CD4-positive, alpha-beta T cell treated with Interleukin-12 subunit alpha and Interleukin-12 subunit beta, for 1 hour (primary cell): ENCODE data around the gene TSEN54.

Experiments used
- DNase-seq: peaks from one replicate; pipeline ENCODE4 v3.0.0-alpha.2; 2020

Gene TSEN54

DNA sequence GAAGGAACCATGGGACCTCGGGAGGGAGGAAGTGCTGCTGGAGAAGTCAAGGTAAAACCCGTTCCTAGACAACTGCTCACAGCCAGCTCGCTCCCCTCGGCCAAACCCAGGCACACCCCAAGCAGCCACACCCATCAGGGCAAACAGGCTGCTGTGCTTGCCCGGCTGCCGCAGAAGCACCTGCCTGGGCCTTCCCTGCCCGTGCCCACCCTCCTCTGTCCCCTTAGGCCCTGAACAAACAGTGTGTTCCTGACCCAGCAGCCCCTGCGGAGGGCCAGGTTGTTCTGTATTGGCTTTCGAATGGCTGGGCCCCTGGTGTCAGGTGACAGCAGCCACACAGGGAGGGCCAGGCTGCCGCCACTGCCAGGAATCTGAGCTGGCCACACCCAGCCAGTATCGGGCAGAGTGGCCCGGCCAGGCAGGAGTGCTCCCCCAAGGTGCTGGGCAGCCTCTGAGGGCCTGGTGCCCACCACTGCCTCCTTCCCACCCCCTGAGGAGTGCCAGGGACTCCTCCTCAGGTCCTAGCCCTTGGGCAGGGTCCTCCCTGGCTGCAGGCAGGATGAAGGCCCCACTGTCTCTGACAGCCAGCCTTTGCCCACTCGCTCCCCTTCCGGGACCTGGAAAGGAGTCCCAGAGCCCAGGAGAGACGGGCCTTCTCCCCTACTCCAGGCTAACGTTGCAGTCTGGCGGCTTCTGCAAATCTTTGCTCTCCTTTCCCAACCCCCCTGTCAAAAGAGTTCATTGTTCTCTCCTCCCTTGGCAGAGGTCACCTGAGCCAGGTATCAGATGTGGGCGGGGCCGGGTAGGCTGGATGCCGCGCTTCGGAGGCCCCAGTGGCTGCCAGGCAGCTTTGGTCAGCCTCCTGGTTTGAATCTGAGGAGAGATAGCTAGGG is 33.2 kb downstream of the TSEN54 start:
- no peak for DNase-seq

DNA sequence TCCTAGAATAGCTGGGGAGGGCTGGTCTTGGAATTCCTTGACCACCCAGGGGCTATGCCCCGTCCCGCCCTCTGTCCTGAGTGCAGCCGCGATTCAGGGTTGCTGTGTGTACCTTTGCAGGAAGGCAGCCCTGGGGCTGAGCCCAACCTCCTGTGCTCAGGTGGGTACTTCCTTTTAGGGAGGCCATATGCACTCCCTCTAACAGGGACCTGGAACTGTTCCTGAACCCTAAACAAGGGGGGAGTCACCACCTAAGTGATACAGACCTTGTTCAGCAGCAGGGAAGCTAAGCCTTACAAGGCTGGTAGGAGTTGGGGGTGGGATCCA is 33.8 kb downstream of the TSEN54 start:
- DNase-seq: no peak

DNA sequence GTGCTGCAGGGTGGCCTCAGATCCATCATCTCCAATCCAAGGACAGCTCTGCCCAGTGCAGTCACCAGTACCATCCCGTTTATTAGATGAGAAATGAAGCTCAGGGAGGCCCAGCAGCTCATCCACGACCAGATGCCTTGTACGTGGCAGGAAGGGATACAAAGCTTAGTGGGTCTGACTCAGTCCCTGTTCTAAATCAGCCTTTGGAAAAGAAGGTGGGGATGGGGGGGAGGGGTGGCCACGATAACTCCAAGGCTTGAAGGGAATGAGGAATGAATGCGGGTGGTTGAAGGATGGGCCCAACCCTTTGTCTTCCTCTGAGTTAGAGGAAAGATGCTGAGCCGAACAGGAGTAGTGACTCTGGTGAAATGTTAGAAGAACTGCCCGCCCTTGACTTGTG is 34.9 kb downstream of the TSEN54 start:
- no peak for DNase-seq

DNA sequence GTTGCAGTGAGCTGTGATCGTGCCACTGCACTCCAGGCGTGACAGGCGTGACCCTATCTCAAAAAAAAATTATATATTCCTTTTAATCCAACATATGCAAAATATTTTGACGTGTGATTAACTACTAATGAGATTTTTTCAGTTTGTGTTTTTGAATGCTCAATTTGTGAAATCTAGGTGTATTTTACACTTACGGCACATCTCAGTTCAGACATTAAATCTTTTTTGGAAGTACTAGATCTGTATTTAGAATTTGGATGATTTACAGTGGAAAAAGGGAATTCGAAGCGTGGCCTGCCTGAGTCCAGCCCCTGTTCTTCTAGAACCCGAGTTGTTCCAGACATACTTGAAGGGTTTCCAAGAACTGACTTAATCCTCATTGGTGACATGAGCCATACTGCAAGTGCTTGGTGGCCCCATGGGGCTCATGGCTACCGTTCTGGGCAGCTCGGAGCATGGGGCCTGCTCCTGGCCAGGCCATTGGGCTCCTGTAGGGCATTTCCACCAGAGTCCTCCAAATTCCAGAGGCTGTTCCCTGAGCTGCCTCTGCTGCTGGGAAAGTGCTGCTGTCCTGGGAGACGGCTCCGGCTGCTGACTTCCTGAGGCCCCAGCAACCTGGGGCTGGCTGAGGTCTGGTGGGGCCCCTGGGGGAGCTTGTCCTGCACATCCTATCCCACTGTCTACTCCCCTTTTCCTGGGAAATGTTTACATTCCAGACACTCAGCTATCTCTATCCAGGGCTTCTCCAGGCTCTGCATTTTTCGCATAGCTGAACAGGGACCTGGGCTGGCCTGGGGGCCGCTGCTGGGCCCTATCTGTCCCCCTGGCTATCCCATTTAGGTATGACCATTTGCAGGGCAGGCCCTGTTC is 36.3 kb downstream of the TSEN54 start:
- no peak for DNase-seq

DNA sequence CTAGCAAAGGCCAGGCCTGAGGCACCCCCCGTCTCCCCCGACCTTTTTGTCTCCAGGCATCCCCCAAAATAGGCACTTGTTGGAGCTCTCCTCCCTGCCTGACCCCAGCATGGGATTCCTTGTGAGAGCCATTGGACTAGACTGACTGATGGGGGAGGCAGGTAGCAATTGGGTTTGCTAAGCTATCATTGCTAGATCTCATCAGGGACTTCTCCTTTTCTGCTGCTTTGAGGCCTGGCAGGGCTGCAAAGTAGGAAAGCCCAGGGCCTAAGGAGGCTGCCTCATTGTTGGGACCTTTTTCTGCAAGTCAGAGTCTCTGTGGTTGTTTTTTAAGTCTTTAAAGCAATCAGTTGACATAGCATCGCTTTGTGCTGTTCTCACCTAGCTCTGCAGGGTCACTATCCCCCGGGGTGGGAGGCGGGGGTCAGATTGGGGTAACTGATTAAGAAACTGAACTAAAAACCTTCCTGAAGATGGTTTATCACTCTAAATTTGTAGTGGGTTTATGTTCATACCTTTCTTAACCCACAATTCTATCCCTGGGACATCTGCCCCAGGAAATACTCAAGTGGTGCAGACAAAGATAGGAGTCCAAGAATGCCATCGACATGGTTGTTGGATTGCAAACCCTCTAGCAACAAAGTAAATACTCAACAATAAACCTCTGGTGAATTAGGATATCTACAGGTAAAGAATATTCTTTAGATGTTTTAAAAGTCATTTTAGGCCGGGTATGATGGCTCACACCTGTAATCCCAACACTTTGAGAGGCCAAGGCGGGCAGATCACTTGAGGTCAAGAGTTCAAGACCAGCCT is 37.2 kb downstream of the TSEN54 start:
- no peak for DNase-seq

DNA sequence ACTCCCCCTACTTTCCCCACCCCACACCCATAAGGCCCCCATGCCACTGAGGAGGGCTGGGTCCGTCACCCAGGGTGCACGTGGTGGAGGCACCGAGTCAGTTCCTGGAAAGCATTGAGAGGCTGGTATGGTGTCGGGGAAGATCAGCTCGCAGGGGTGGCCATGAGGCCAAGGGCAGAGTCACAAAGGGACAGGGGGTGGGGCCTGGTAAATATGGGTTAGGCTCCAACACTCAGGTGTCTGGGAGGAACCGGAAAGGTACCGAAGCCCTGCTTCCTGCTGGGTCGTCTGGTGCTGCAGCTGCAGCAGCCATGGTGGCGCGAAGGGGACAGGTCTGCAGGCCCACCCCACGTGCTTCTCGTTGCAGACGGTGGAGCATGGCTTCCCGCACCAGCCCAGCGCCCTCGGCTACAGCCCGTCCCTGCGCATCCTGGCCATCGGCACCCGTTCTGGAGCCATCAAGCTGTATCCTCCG is 39.4 kb downstream of the TSEN54 start:
- DNase-seq: no peak

DNA sequence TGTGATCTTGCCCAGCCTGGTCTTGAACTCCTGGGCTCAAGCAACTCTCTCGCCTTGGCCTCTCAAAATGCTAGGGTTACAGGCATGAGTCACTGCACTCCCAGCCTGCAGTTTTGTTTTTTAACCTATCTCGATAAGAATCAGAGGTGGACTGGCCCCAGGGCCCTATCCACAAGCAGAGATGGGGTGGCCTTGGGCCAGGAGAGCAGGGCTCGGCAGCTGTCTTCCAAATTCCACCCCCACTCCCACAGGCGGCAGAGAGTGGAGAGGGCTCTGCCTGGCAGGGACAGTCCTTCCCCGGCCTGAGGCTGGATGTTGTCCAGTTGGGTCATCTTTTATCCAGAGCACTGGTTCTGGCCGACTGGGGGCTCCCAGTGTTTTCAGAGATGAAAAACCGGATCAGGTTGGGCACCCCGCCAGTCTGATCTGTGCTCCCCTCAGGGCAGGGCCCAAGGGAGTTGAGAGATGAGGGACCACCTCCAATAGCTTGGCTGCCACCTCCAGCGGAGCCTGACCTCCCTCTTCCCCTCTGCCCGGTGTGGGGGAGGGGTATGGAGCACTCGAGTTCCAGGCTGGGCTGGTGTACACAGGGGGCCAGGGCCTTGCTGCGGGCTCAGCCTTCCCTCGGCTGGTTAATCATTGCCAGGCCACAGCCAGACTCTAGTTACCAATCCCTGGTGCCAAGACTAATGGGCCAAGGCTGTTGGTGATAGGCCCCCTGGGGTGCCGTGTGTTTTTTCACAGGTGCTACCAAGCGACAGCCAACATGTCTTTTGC is 40.9 kb downstream of the TSEN54 start:
- no peak for DNase-seq

DNA sequence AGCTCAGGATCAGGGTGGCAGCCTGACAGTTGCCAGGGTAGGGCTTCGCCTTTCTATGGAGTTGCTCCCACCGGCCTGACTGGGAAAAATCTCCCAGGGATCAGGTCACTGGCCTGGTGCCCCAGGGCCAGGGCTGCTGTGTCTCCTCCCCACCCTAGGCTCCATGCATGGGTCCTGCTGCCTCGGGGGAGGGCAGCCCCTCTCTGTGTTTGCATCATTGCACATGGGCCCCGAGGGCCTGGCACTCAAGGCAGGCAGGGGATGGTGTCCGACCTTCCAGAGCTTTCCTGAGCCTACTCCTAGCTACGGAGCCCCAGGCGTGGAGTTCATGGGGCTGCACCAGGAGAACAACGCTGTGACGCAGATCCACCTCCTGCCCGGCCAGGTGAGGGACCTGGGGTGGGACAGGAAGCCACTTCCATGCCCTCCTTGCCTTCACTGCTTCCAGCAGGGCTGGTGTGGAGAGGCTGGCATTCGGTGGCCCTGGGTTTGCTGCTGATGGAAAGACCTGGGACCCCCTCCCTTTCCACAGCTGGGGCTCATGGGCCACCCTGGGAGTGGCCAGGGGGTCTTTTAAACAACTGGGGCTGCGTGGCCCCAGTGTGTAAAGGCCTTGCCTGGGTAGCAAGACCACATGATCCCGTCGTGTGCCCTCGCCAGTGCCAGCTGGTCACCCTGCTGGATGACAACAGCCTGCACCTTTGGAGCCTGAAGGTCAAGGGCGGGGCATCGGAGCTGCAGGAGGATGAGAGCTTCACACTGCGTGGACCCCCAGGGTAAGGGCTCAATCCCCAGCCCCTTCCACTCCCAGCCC is 41.7 kb downstream of the TSEN54 start:
- no peak for DNase-seq

DNA sequence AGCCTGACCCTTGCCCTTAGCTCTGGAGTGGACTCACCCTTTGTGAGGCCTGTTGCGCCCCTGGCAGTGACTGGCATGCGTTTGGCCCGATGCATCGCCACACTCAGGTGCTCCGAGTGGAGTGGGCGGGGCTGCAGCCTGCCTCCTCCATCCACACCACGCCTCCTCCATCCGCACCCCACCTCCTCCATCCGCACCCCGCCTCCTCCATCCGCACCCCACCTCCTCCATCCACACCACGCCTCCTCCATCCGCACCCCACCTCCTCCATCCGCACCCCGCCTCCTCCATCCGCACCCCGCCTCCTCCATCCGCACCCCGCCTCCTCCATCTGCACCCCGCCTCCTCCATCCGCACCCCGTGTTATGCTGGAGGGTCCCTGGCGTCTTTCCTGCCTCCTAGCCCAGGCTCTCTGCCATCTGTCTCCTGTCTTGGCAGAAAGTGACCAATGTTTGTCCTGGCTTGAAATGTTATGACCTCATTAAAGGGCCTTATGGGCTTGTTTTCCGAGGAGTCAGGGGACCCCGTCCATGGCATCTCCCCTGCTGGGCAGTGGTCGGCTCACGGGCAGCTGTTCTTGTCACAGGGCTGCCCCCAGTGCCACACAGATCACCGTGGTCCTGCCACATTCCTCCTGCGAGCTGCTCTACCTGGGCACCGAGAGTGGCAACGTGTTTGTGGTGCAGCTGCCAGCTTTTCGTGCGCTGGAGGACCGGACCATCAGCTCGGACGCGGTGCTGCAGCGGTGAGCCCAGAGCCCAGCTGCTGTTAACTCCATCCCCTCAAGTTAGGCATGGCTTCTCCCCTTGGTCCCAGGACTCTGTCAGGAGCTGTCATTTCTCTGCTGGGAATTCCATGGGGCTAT is 42.6 kb downstream of the TSEN54 start:
- no peak for DNase-seq

DNA sequence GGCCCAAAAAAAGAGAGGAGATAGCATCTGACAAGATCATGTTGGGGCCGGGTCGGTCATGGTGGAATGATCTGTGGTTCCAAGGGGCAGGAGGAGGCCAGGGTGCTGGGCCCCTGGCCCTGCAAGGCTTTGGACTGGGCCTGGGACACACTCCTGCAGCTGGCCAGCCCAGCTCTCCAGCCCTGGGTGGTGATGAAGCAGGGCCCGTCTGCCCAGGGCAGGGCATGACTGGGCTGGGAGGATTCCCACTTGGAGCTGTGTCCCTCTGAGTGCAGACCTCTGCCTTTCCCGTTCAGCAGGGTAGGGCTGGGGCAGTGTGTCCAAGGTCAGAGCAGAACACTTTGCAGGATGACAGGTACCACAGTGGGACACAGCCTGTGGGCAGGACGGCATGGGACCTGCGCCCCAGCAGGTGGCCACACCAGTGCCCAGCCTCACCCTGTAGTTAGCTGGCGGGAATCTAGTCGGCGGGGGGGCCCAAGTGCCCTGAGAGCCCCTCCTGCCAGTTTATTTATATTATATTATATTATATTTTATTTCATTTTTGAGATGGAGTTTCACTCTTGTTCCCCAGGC is 43.7 kb downstream of the TSEN54 start:
- no peak for DNase-seq

DNA sequence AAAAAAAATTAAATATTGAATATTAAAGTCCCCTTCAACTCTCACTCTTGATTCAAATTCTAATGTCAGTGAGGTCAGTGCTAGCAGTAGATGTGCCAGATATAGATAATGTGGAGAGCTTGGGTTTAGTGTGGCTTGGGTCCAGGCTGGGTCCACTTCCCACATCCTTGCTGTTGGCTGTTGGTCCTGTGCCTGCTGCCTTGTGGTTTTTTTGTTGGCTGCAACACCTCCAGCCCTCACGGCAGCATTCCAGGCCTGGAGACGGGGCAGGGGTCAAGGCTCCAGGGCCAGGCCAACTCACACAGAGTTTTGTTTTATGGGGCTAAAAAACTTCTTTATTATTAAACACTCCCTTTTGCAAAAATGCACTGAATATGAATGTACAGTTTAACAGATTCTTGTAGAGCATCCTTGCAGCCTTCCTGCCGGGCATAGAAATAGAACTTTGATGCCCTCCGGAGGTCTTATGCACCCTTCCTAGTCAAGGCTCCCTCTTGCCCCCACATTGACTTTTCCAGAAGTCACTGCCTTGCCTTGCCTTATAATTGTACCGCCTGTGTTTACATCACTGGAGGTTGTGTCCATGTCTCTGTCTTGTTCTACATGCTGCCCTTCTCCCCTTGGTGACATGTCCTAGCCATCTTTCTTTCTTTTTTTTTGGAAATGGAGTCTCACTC is 45.7 kb downstream of the TSEN54 start:
- DNase-seq: no peak

DNA sequence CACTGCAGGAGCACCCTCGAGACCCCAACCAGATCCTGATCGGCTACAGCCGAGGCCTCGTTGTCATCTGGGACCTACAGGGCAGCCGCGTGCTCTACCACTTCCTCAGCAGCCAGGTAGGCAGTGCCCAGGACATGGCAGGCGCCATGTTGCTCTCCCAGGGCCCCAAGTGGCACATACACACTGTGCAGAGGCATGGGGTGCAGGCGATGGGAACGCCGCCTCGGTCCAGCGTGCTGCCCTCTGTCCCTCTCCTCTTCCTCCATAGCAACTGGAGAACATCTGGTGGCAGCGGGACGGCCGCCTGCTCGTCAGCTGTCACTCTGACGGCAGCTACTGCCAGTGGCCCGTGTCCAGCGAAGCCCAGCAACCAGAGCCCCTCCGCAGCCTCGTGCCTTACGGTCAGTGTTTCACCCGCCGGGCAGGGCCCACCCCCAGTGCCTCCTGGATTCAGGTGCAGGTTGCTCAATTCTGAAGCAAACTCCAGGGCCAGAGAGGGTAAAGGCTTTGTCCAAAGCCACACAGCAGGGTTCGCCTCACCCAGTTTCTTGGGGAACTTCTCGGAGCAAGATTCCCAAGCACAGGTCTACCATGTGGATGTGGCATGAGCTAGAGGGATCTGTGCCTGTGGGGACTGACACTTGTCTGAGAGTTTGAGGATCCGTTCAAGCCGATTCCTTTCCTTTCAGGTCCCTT is 46.9 kb downstream of the TSEN54 start:
- no peak for DNase-seq

DNA sequence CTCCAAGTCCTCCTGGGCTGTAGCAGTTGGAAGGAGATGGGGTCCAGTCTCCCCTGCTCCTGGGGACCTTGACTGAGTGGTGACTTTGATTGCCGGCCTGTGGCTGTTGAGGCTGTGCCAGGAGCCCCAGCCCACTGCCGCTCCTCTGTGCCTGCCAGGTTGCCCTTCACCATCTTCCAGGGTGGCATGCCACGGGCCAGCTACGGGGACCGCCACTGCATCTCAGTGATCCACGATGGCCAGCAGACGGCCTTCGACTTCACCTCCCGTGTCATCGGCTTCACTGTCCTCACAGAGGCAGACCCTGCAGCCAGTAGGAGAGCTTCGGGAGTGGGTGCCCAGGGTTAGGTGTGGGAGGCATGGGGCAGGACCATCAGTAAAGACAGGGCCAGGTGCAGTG is 47.9 kb downstream of the TSEN54 start:
- no peak for DNase-seq

DNA sequence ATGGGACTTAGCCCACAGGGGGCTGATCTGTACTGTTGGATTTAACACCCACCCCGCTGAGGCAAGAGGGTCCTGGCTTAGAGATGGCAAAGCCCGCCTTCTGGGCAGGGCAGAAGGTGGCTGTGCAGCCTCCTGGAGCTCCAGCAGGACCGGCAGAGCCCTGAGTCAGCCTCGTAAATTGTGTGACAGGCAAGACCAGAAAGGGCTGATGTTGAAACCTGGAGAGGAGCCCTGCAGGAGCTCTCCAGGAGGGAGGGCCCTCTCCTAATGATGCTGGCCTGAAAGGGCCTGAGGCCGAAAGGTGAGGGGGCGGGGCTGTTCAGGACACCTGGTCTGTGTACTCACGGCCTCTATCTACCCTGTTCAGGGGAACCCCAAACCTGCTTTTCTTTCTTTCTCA is 48.7 kb downstream of the TSEN54 start:
- DNase-seq: no peak

DNA sequence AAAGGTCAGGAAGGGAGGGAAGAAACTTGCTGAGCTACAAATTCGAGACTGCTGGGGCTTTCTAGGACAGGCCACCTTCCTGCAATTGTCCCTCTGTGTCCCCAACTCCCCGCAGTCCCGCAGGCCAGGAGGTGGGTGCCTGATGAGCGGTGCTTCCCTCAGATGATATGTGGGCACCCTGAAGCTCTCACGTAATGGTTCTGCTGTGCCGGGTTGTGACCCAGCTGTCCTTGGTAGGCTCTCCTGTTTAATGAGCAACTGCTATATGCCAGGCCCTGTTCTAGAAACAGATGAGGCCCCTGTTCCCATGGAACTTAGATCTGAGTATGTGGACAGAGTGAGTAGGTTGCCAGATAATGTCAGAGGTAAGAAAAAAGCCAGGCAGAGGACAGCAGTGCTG is 49.3 kb downstream of the TSEN54 start:
- no peak for DNase-seq

DNA sequence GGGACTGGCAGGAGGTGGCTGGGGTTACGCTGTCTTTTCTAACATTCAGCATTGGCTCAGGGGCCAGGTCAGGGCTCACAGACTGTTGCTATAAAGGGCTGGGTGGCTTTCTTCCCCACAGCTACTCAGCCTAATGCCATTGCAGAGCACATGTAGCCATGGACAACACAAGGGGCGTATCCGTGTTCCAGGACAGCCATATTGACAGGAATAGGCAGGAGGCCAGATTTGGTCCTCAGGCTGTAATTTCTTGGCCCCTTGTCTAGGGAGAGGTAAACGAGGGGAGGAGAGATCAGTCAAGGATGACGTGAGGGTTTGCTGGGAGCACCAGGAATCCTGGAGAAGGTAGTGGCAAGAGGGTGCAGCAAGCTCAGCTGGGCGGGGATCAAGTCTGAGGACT is 50.1 kb downstream of the TSEN54 start:
- no peak for DNase-seq

DNA sequence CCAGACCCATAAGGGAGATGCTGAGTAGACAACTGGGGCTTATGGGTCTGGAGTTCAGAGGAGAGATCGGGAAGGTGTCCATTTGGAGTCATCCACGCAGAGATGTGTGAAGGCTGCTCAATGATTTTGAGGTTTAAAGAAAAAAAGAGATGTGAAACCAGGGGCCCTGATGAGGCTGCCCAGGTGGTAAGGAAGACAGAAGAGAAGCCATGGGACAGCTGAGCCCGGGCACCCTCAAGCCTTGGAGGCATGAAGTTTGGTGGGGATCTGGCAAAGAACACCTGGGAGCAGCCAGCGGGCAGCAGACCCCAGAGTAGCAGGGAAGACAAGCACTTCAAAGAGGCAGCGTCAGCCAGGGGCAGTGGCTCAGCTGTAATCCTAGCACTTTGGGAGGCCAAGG is 50.5 kb downstream of the TSEN54 start:
- DNase-seq: no peak

DNA sequence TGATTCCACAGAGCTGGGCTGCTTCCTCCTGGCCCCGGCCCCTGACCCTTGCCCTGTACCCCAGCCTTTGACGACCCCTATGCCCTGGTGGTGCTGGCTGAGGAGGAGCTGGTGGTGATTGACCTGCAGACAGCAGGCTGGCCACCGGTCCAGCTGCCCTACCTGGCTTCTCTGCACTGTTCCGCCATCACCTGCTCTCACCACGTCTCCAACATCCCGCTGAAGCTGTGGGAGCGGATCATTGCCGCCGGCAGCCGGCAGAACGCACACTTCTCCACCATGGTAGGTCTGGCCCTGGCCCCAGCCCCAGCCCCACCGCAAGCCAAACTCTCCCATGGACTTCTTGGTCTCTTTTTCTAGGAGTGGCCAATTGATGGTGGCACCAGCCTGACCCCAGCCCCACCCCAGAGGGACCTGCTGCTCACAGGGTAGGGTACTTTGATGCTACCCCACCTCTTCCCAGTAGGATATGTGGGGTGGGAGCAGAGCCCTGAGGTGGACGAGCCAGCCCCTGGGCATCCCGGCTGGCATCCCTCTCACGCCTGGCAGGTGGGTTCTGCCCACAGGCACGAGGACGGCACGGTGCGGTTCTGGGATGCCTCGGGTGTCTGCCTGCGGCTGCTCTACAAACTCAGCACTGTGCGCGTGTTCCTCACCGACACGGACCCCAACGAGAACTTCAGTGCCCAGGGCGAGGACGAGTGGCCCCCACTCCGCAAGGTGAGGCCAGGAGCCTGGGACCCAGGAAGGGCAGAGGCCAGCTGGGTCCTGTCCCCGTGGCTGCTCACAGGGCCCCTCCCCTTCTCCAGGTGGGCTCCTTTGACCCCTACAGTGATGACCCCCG is 52.3 kb downstream of the TSEN54 start:
- no peak for DNase-seq
